ENCODE data around the gene ATP2B2.

DNA sequence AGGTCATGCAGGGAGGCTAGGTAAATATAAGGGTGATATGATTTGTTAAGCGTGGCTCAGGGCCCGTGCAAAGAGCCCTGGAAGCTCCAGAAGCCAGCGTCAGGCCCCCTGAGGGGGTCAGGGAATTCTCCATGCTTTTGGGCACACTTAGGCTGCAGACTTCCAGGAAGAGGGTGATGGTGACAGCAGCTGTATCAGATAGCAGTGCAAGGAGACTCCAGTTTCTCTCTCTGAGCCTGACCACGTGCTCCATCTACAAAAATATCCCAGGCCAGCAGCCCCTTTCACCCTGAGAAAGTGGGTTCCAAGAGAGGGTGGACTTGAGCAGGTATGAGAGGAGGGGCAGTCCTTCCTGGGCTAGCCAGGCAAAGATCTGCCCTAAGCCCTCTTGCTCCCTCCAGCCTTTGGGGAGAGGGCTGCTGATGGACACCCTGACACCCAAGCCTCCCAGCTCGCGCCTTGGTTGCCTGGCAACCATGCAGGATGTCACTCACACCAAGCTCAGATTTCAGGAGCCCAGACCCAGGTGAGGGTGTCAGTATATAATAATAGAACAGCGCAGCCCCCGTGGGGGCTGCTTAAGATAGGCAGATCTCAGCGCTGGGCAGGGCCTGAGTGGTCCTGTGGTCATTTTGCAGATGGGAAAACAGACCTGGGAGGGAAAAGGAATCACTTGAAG is 35.8 kb downstream of the ATP2B2 start:
- TF ChIP-seq, protein P1, sequence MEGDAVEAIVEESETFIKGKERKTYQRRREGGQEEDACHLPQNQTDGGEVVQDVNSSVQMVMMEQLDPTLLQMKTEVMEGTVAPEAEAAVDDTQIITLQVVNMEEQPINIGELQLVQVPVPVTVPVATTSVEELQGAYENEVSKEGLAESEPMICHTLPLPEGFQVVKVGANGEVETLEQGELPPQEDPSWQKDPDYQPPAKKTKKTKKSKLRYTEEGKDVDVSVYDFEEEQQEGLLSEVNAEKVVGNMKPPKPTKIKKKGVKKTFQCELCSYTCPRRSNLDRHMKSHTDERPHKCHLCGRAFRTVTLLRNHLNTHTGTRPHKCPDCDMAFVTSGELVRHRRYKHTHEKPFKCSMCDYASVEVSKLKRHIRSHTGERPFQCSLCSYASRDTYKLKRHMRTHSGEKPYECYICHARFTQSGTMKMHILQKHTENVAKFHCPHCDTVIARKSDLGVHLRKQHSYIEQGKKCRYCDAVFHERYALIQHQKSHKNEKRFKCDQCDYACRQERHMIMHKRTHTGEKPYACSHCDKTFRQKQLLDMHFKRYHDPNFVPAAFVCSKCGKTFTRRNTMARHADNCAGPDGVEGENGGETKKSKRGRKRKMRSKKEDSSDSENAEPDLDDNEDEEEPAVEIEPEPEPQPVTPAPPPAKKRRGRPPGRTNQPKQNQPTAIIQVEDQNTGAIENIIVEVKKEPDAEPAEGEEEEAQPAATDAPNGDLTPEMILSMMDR (IDR thresholded peaks at IDR 0.05), result no peak
- no peak for TF ChIP-seq EZH2phosphoT487 (IDR thresholded peaks at IDR 0.05)
